Measurements from ENCODE around the gene HTT-AS.

HTT-AS gene

GRCh38 chr4:3044870-3045819 is 29.2 kb downstream of the HTT-AS start:
- DNase-seq (ENCODE audit: insufficient read length) = no peak
- FAIRE-seq = peak; percentile 60
- TF ChIP-seq POLR2A (IDR thresholded peaks at IDR 0.05; ENCODE audit: low read depth, low read length) = no peak

GRCh38 chr4:3043282-3044020 is 30.9 kb downstream of the HTT-AS start:
- FAIRE-seq = no peak
- no peak for TF ChIP-seq TAF1 (IDR thresholded peaks at IDR 0.05; ENCODE audit: borderline replicate concordance, low read depth, low read length)
- TF ChIP-seq POLR2A (IDR thresholded peaks at IDR 0.05; ENCODE audit: low read depth, low read length) = no peak
- TF ChIP-seq POLR2AphosphoS5 (IDR thresholded peaks at IDR 0.05; ENCODE audit: low read depth, low read length) = no peak
- DNase-seq (ENCODE audit: insufficient read length) = no peak

GRCh38 chr4:3042226-3042625 is 32.1 kb downstream of the HTT-AS start:
- no peak for TF ChIP-seq POLR2A (IDR thresholded peaks at IDR 0.05; ENCODE audit: low read depth, low read length)
- no peak for TF ChIP-seq POLR2AphosphoS5 (IDR thresholded peaks at IDR 0.05; ENCODE audit: low read depth, low read length)
- TF ChIP-seq TAF1 (IDR thresholded peaks at IDR 0.05; ENCODE audit: borderline replicate concordance, low read depth, low read length) = no peak
- DNase-seq (ENCODE audit: insufficient read length) = no peak

GRCh38 chr4:3041192-3042142 is 32.9 kb downstream of the HTT-AS start:
- DNase-seq (ENCODE audit: insufficient read length) = peak; percentile 47
- FAIRE-seq = peak; percentile 94
- TF ChIP-seq TAF1 (IDR thresholded peaks at IDR 0.05; ENCODE audit: borderline replicate concordance, low read depth, low read length) (no peak), POLR2A (IDR thresholded peaks at IDR 0.05; ENCODE audit: low read depth, low read length) (peak; percentile 49; the same call in 1 of the 2 replicates), POLR2AphosphoS5 (IDR thresholded peaks at IDR 0.05; ENCODE audit: low read depth, low read length) (no peak; the same call in 1 of the 2 replicates)

More at GRCh38 chr4:3042226-3042625, 32.1 kb downstream of the HTT-AS start:
- peak; percentile 79 for FAIRE-seq

GRCh38 chr4:3040452-3041191 is 33.7 kb downstream of the HTT-AS start:
- 0 out of 2 replicates have a peak, but pooled peaks have one; percentile 44 for TF ChIP-seq POLR2A (IDR thresholded peaks at IDR 0.05; ENCODE audit: low read depth, low read length)
- TF ChIP-seq TAF1 (IDR thresholded peaks at IDR 0.05; ENCODE audit: borderline replicate concordance, low read depth, low read length) = no peak
- TF ChIP-seq POLR2AphosphoS5 (IDR thresholded peaks at IDR 0.05; ENCODE audit: low read depth, low read length) = 0 out of 2 replicates have a peak, but pooled peaks have one; percentile 26
- DNase-seq (ENCODE audit: insufficient read length) (peak; percentile 46), FAIRE-seq (peak; percentile 86)

GRCh38 chr4:3039706-3040366 is 34.5 kb downstream of the HTT-AS start:
- peak; percentile 44 for FAIRE-seq
- TF ChIP-seq POLR2AphosphoS5 (IDR thresholded peaks at IDR 0.05; ENCODE audit: low read depth, low read length) (no peak), POLR2A (IDR thresholded peaks at IDR 0.05; ENCODE audit: low read depth, low read length) (no peak), TAF1 (IDR thresholded peaks at IDR 0.05; ENCODE audit: borderline replicate concordance, low read depth, low read length) (no peak)

GRCh38 chr4:3037957-3038461 is 36.3 kb downstream of the HTT-AS start:
- no peak for TF ChIP-seq POLR2A (IDR thresholded peaks at IDR 0.05; ENCODE audit: low read depth, low read length)
- TF ChIP-seq POLR2AphosphoS5 (IDR thresholded peaks at IDR 0.05; ENCODE audit: low read depth, low read length) = no peak
- no peak for TF ChIP-seq TAF1 (IDR thresholded peaks at IDR 0.05; ENCODE audit: borderline replicate concordance, low read depth, low read length)
- DNase-seq (ENCODE audit: insufficient read length) = no peak
- FAIRE-seq = no peak

More at GRCh38 chr4:3039706-3040366, 34.5 kb downstream of the HTT-AS start:
- DNase-seq (ENCODE audit: insufficient read length) = no peak

- FAIRE-seq = no peak
- DNase-seq (ENCODE audit: insufficient read length) = no peak
- TF ChIP-seq POLR2A (IDR thresholded peaks at IDR 0.05; ENCODE audit: low read depth, low read length) (no peak), POLR2AphosphoS5 (IDR thresholded peaks at IDR 0.05; ENCODE audit: low read depth, low read length) (no peak), TAF1 (IDR thresholded peaks at IDR 0.05; ENCODE audit: borderline replicate concordance, low read depth, low read length) (no peak)
These were observed 38.0 kb downstream of the HTT-AS start for GRCh38 chr4:3036131-3036952.

GRCh38 chr4:3035674-3036073 is 38.7 kb downstream of the HTT-AS start:
- no peak for DNase-seq (ENCODE audit: insufficient read length)
- no peak for FAIRE-seq
- no peak for TF ChIP-seq POLR2AphosphoS5 (IDR thresholded peaks at IDR 0.05; ENCODE audit: low read depth, low read length)
- no peak for TF ChIP-seq POLR2A (IDR thresholded peaks at IDR 0.05; ENCODE audit: low read depth, low read length)
- TF ChIP-seq TAF1 (IDR thresholded peaks at IDR 0.05; ENCODE audit: borderline replicate concordance, low read depth, low read length) = no peak
